WTC11 (cell line): Measurements from ENCODE around the gene VAMP2. TPM values are rescaled to one million over a fixed set of nuclear protein-coding genes. Genes with fewer than 3 reads are reported as not detected.

ENCODE experiments used
- ELF4 ChIP-seq: sonication (generic); formaldehyde crosslinking; IDR thresholded peaks from 2 replicates; pipeline ENCODE4 v1.8.1; 2022; ENCODE audit warnings: low read depth, mild to moderate bottlenecking, moderate library complexity, missing genetic modification reagents
- FOXK1 ChIP-seq: sonication (generic); formaldehyde crosslinking; IDR thresholded peaks from 2 replicates; pipeline ENCODE4 v1.8.0; 2022; ENCODE audit warnings: mild to moderate bottlenecking, moderate library complexity, missing genetic modification reagents
- FOXP1 ChIP-seq: sonication (generic); formaldehyde crosslinking; IDR thresholded peaks from 2 replicates; pipeline ENCODE4 v1.8.0; 2022; ENCODE audit warnings: missing genetic modification reagents, mild to moderate bottlenecking, moderate library complexity, borderline replicate concordance
- IRF2 ChIP-seq: sonication (generic); formaldehyde crosslinking; IDR thresholded peaks from 2 replicates; pipeline ENCODE4 v1.8.0; 2022; ENCODE audit warnings: low read depth, missing genetic modification reagents, borderline replicate concordance
- SMAD4 ChIP-seq: sonication (generic); formaldehyde crosslinking; IDR thresholded peaks from 2 replicates; pipeline ENCODE4 v1.8.0; 2022; ENCODE audit warnings: mild to moderate bottlenecking, missing genetic modification reagents
- SP1 ChIP-seq: sonication (generic); formaldehyde crosslinking; conservative IDR thresholded peaks from 2 replicates; pipeline ENCODE4 v1.8.1; 2022; ENCODE audit warnings: missing genetic modification reagents
- ZNF138 ChIP-seq: sonication (generic); formaldehyde crosslinking; conservative IDR thresholded peaks from 2 replicates; pipeline ENCODE4 v1.8.1; 2022; ENCODE audit warnings: mild to moderate bottlenecking, moderate library complexity, missing genetic modification reagents
- ZNF263 ChIP-seq: sonication (generic); formaldehyde crosslinking; IDR thresholded peaks from 2 replicates; pipeline ENCODE4 v1.8.1; 2022; ENCODE audit warnings: low read depth, mild to moderate bottlenecking, moderate library complexity, missing genetic modification reagents
- ZNF396 ChIP-seq: fragments of 250-450 bp; sonication (Bioruptor Pico); IDR thresholded peaks from 2 replicates; pipeline ENCODE4 v1.8.0; 2021; ENCODE audit warnings: mild to moderate bottlenecking, moderate library complexity, borderline replicate concordance
- ZNF671 ChIP-seq: fragments of 250-450 bp; sonication (Bioruptor Pico); IDR thresholded peaks from 2 replicates; pipeline ENCODE4 v1.8.0; 2021; ENCODE audit warnings: mild to moderate bottlenecking
- total RNA-seq: library from RNA; stranded (reverse); gene quantifications from 3 replicates; pipeline ENCODE4 v1.2.3, GENCODE V29; 2021
- TF ChIP-seq, protein P1 (sequence below): fragments of 250-450 bp; sonication (Bioruptor Pico); IDR thresholded peaks from 2 replicates; pipeline ENCODE4 v1.8.0; 2021; ENCODE audit warnings: mild to moderate bottlenecking
- TF ChIP-seq, protein P2 (sequence below): sonication (generic); formaldehyde crosslinking; IDR thresholded peaks from 2 replicates; pipeline ENCODE4 v1.8.1; 2023; ENCODE audit warnings: mild to moderate bottlenecking, missing genetic modification reagents, borderline replicate concordance
- TF ChIP-seq, protein P3 (sequence below): sonication (generic); formaldehyde crosslinking; IDR thresholded peaks from 2 replicates; pipeline ENCODE4 v1.8.1; 2022; ENCODE audit warnings: low read depth, missing genetic modification reagents, borderline replicate concordance
- TF ChIP-seq, protein P4 (sequence below): sonication (generic); formaldehyde crosslinking; IDR thresholded peaks from 2 replicates; pipeline ENCODE4 v1.8.1; 2022; ENCODE audit warnings: low read depth, mild to moderate bottlenecking, moderate library complexity, missing genetic modification reagents, borderline replicate concordance
- TF ChIP-seq, protein P5 (sequence below): sonication (generic); formaldehyde crosslinking; IDR thresholded peaks from 2 replicates; pipeline ENCODE4 v1.8.1; 2022; ENCODE audit warnings: mild to moderate bottlenecking, moderate library complexity, missing genetic modification reagents
- TF ChIP-seq, protein P6 (sequence below): fragments of 200-600 bp; IDR thresholded peaks from 2 replicates; pipeline ENCODE4 v1.8.0; 2022; ENCODE audit warnings: antibody characterized with exemption
- TF ChIP-seq, protein P7 (sequence below): sonication (generic); formaldehyde crosslinking; IDR thresholded peaks from 2 replicates; pipeline ENCODE4 v1.8.0; 2022; ENCODE audit warnings: mild to moderate bottlenecking, missing genetic modification reagents
- TF ChIP-seq, protein P8 (sequence below): sonication (generic); formaldehyde crosslinking; IDR thresholded peaks from 2 replicates; pipeline ENCODE4 v1.8.0; 2022; ENCODE audit warnings: missing genetic modification reagents
- TF ChIP-seq, protein P9 (sequence below): fragments of 250-450 bp; sonication (Bioruptor Pico); conservative IDR thresholded peaks from 2 replicates; pipeline ENCODE4 v1.9.0; 2021; ENCODE audit warnings: mild to moderate bottlenecking

Gene VAMP2
- total RNA-seq, 1 experiment from 2014 or later: 27.4 TPM

DNA sequence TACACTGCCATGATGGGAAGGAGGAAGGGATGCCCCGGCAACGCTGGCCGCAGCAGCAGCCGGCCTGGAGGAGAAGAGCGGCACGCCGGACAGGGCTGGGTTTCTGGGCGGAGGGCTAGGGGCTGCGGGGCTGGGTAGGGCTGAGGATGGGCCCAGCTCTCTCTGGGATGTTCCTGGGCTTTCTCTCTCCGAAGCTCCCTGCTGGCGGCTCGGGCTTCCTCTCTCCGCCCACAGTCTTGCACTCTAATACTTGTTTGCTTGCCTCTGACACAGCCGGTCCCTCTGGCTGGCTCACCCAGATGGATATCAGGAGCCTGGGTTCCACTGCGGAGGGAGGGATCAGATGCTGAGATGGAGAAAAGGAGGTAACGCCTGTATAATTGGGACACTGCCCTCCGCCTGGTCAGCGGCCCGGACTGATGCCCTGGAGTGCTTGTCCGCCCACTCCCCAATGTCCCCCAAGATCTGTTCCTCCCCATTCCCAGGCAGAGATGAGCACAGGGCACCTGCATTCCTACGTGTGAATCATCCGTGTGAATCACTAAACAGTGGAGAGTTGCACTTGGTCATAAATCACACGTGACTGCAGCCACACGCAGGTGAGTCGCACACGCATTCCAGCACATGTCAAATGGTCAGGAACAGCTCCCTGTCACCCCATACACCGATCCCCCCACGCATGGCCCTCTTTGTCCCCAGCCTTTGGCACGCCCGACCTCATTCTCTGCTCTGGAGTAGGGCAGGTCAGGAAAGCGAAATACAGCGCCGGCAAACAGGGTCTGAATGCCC, 44.6 kb downstream of the VAMP2 start, which contains the start of gene ALOXE3 (continued):
- TF ChIP-seq, protein P1, sequence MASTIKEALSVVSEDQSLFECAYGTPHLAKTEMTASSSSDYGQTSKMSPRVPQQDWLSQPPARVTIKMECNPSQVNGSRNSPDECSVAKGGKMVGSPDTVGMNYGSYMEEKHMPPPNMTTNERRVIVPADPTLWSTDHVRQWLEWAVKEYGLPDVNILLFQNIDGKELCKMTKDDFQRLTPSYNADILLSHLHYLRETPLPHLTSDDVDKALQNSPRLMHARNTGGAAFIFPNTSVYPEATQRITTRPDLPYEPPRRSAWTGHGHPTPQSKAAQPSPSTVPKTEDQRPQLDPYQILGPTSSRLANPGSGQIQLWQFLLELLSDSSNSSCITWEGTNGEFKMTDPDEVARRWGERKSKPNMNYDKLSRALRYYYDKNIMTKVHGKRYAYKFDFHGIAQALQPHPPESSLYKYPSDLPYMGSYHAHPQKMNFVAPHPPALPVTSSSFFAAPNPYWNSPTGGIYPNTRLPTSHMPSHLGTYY (CRISPR knock-in tag): no peak
- TF ChIP-seq ZNF396 (CRISPR knock-in tag) (no peak), ZNF263 (no peak), SMAD4 (CRISPR knock-in tag) (no peak), FOXP1 (CRISPR knock-in tag) (0 out of 2 replicates have a peak, but pooled peaks have one; percentile 19), FOXK1 (CRISPR knock-in tag) (no peak), SP1 (0 out of 2 replicates have a peak, but pooled peaks have one; percentile 22), ZNF138 (no peak), ZNF671 (CRISPR knock-in tag) (no peak), ELF4 (CRISPR knock-in tag) (no peak), IRF2 (CRISPR knock-in tag) (no peak)
- TF ChIP-seq, protein P2, sequence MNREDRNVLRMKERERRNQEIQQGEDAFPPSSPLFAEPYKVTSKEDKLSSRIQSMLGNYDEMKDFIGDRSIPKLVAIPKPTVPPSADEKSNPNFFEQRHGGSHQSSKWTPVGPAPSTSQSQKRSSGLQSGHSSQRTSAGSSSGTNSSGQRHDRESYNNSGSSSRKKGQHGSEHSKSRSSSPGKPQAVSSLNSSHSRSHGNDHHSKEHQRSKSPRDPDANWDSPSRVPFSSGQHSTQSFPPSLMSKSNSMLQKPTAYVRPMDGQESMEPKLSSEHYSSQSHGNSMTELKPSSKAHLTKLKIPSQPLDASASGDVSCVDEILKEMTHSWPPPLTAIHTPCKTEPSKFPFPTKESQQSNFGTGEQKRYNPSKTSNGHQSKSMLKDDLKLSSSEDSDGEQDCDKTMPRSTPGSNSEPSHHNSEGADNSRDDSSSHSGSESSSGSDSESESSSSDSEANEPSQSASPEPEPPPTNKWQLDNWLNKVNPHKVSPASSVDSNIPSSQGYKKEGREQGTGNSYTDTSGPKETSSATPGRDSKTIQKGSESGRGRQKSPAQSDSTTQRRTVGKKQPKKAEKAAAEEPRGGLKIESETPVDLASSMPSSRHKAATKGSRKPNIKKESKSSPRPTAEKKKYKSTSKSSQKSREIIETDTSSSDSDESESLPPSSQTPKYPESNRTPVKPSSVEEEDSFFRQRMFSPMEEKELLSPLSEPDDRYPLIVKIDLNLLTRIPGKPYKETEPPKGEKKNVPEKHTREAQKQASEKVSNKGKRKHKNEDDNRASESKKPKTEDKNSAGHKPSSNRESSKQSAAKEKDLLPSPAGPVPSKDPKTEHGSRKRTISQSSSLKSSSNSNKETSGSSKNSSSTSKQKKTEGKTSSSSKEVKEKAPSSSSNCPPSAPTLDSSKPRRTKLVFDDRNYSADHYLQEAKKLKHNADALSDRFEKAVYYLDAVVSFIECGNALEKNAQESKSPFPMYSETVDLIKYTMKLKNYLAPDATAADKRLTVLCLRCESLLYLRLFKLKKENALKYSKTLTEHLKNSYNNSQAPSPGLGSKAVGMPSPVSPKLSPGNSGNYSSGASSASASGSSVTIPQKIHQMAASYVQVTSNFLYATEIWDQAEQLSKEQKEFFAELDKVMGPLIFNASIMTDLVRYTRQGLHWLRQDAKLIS (CRISPR knock-in tag): no peak
- TF ChIP-seq, protein P3, sequence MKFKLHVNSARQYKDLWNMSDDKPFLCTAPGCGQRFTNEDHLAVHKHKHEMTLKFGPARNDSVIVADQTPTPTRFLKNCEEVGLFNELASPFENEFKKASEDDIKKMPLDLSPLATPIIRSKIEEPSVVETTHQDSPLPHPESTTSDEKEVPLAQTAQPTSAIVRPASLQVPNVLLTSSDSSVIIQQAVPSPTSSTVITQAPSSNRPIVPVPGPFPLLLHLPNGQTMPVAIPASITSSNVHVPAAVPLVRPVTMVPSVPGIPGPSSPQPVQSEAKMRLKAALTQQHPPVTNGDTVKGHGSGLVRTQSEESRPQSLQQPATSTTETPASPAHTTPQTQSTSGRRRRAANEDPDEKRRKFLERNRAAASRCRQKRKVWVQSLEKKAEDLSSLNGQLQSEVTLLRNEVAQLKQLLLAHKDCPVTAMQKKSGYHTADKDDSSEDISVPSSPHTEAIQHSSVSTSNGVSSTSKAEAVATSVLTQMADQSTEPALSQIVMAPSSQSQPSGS: no peak
- TF ChIP-seq, protein P4, sequence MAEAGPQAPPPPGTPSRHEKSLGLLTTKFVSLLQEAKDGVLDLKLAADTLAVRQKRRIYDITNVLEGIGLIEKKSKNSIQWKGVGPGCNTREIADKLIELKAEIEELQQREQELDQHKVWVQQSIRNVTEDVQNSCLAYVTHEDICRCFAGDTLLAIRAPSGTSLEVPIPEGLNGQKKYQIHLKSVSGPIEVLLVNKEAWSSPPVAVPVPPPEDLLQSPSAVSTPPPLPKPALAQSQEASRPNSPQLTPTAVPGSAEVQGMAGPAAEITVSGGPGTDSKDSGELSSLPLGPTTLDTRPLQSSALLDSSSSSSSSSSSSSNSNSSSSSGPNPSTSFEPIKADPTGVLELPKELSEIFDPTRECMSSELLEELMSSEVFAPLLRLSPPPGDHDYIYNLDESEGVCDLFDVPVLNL (CRISPR knock-in tag): no peak
- TF ChIP-seq, protein P5, sequence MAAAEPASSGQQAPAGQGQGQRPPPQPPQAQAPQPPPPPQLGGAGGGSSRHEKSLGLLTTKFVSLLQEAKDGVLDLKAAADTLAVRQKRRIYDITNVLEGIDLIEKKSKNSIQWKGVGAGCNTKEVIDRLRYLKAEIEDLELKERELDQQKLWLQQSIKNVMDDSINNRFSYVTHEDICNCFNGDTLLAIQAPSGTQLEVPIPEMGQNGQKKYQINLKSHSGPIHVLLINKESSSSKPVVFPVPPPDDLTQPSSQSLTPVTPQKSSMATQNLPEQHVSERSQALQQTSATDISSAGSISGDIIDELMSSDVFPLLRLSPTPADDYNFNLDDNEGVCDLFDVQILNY (CRISPR knock-in tag): 0 out of 2 replicates have a peak, but pooled peaks have one; percentile 37
- TF ChIP-seq, protein P6, sequence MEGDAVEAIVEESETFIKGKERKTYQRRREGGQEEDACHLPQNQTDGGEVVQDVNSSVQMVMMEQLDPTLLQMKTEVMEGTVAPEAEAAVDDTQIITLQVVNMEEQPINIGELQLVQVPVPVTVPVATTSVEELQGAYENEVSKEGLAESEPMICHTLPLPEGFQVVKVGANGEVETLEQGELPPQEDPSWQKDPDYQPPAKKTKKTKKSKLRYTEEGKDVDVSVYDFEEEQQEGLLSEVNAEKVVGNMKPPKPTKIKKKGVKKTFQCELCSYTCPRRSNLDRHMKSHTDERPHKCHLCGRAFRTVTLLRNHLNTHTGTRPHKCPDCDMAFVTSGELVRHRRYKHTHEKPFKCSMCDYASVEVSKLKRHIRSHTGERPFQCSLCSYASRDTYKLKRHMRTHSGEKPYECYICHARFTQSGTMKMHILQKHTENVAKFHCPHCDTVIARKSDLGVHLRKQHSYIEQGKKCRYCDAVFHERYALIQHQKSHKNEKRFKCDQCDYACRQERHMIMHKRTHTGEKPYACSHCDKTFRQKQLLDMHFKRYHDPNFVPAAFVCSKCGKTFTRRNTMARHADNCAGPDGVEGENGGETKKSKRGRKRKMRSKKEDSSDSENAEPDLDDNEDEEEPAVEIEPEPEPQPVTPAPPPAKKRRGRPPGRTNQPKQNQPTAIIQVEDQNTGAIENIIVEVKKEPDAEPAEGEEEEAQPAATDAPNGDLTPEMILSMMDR: no peak
- TF ChIP-seq, protein P7, sequence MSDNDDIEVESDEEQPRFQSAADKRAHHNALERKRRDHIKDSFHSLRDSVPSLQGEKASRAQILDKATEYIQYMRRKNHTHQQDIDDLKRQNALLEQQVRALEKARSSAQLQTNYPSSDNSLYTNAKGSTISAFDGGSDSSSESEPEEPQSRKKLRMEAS (CRISPR knock-in tag): peak; percentile 47; the same call in 1 of the 2 replicates
- TF ChIP-seq, protein P8, sequence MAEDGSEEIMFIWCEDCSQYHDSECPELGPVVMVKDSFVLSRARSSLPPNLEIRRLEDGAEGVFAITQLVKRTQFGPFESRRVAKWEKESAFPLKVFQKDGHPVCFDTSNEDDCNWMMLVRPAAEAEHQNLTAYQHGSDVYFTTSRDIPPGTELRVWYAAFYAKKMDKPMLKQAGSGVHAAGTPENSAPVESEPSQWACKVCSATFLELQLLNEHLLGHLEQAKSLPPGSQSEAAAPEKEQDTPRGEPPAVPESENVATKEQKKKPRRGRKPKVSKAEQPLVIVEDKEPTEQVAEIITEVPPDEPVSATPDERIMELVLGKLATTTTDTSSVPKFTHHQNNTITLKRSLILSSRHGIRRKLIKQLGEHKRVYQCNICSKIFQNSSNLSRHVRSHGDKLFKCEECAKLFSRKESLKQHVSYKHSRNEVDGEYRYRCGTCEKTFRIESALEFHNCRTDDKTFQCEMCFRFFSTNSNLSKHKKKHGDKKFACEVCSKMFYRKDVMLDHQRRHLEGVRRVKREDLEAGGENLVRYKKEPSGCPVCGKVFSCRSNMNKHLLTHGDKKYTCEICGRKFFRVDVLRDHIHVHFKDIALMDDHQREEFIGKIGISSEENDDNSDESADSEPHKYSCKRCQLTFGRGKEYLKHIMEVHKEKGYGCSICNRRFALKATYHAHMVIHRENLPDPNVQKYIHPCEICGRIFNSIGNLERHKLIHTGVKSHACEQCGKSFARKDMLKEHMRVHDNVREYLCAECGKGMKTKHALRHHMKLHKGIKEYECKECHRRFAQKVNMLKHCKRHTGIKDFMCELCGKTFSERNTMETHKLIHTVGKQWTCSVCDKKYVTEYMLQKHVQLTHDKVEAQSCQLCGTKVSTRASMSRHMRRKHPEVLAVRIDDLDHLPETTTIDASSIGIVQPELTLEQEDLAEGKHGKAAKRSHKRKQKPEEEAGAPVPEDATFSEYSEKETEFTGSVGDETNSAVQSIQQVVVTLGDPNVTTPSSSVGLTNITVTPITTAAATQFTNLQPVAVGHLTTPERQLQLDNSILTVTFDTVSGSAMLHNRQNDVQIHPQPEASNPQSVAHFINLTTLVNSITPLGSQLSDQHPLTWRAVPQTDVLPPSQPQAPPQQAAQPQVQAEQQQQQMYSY: no peak
- TF ChIP-seq, protein P9, sequence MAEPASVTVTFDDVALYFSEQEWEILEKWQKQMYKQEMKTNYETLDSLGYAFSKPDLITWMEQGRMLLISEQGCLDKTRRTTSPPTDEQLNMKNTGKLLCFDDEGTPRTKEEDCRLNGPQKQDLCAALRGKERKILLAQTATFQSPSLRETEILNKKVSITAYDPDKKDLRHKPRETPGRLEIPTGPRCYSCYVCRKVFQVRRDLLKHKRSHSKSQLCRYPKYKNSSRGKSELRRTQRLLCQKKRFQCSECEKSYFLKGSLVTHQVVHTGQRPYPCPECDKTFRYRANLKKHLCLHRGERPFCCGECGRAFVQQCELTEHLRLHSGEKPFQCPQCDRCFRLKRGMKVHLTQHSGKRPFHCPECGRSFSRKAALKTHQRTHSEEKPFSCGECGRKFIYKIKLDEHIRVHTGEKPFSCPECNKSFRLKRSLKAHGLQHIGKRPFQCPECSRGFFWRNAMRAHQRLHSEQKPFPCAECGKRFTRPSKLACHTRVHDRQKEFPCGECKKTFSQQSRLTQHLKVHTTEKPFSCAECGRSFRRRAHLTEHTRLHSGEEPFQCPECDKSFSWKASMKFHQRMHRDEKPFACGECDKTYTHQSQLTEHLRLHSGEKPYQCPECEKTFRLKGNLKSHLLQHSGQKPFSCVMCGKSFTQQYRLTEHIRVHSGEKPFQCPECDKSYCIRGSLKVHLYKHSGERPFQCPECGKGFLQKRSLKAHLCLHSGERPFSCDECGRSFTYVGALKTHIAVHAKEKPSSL (CRISPR knock-in tag): no peak
